ENCODE results near the gene BET1L.
"Not testable (repeated sequence)": the region's sequence is repeated elsewhere in the genome, so short reads cannot be mapped to it uniquely, and the experiment has no call there.

BET1L gene, protein sequence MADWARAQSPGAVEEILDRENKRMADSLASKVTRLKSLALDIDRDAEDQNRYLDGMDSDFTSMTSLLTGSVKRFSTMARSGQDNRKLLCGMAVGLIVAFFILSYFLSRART

DNA sequence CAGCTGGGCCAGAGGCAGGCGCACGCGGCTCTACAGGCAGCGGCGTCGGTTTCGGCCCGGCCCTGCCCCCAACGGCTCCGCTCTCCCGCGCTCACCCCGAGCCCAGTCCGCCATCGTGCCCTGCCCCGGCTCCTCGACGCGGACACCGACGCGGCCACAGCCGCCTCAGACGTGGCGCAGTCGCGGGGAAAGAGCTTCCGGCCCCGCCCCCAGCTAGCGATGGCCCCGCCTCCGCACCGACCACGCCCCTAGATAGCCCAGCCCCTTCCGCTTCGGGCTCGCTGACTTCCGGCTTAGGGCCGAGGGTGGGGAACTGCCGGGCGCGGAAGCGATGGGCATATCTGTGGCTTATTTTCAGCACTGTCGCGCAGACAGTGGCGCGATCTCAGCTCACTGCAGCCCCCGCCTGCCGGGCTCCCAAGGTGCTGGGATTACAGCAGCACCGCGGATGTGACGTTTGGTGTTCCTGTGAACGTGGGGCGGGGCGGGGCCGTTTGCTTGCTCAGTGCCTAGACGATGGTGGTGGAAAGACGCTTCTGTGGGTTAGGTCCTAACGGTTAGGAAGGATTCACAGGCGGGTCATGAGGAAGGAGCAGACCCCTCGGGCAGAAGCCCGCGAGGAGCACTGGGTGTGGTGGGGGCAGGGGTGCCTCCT, at the start of gene BET1L, which contains the start of gene RIC8A:
TSS of gene BET1L (minus strand) at position 192 of the 655 bp plus-strand sequence. CDS start at position 114, 78 bp downstream.
TSS of gene RIC8A (plus strand) at position 501 of the 655 bp plus-strand sequence. CDS start 1,147 bp downstream, outside the sequence.
- peak; percentile 99 for DNase-seq

DNA sequence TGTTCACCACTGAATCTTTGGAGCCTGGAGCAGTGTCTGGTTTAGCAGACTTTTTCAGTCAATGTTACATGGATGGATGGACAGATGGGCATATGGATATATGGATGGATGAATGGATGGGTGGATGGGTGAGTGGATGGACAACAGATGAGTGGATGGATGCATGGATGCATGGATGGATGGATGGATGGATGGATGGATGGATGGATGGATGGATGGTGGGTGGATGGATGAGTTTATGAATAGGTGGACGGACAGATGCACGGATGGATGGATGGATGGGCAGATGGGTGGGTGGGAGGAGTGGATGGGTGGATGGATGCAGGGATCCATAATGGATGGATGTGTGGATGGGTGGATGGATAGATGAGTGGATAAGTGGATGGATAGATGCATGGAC, 48.6 kb upstream of the BET1L start:
- no peak for DNase-seq

DNA sequence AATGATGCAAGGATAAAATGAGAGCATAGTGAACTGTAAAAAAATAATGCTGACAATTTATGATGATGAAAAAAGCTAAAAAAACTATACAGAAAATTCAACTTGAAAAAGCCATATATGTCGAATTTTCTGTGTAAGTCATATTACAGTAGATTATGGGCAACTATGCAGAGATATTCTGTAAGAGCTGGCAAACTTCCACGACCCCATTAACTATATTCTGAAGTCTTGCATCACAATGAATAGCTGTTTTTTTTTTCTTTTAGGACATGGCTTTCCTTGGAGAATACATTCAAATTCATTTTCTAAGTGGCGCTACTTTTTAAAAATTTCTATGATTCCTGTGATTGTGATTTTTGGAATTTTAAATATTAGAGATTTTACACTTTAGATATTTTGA, 48.0 kb upstream of the BET1L start:
- DNase-seq, result no peak

DNA sequence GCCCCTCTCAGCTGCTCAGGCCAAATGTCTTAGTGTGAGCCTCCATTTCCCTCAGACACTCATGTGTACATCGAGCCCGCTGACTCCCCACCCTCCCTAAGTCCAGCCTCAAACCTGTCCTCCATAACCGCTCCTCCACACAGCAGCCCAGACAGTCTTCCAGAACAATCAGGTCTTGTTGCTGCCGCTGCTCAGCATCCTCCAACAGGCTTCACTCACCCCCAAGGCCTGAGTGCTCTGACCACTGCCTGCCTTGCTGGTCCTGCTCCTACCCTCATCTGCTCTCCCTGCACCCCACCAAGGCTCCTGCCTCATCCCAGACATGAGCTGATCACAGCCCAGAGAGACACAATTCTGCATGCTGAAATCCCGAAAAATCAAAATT, 46.7 kb upstream of the BET1L start:
- DNase-seq, result no peak

DNA sequence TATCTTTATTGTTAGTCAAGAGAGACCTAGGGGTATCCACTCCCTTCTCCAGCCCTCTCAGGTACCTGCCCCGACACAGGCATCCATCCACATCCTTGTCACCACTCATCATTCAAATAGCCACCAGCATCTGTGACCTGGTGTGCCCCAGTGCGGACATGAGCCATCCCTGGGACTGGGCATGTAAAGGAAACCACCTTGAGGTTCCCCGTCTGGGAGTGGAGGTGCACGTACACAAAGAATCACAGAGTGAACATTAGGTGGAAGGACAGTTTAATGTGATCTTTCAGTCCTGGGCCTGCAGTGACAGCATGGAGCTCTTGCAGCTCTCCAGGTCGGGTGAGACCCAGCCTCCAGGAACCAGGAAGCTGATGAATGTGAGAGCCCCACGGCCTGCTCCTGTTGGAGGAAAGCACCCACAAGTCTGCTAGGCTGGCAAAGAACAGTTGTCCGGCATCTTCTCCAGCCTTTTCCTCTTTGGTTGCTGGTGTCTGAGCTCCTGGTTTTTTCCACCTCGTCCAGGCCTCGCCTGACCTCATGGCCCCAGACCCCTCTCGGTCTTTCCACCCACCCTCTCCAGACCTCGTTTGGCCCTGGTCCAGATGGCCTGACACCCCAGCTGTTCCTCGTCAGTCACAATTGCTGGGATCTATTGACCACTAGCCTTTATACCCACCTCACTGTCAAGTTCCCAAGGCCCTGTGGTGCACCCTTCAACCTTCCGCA, 46.1 kb upstream of the BET1L start:
- no peak for DNase-seq

DNA sequence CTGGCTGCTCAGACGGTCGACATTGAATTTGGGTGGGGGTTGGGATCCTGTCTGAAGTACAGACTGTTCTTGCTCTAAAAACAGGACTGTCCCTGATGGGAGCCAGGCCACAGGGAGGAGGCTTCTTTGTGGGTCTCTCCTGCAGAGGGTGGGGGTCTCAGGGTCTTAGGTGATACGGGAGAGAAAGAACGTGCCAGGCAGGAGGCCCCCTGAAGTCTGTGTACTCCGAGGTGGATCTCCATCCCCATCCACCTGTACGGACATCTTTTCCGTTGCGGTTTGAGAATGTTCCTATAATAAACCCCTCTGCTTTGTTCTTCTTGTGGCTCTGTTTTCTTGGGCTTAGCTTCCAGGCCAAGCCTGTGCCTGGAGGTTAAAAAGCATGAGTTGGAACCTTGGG, 45.5 kb upstream of the BET1L start:
- DNase-seq, result no peak

DNA sequence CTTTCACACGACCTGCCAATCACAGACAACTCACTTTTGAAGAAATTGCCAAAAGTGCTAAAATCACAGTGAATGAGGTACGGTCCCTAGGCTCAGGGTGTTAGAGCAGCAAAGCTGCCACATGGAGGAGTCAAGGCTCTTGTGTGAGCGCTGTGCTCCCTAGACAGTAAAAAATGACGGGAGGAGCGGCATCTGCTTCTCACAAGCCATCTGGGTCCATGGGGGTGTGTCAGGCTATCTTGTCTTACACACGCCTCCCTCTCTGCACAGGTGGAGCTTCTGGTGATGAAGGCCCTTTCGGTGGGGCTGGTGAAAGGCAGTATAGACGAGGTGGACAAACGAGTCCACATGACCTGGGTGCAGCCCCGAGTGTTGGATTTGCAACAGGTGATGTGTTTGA, 44.4 kb upstream of the BET1L start:
- no peak for DNase-seq

DNA sequence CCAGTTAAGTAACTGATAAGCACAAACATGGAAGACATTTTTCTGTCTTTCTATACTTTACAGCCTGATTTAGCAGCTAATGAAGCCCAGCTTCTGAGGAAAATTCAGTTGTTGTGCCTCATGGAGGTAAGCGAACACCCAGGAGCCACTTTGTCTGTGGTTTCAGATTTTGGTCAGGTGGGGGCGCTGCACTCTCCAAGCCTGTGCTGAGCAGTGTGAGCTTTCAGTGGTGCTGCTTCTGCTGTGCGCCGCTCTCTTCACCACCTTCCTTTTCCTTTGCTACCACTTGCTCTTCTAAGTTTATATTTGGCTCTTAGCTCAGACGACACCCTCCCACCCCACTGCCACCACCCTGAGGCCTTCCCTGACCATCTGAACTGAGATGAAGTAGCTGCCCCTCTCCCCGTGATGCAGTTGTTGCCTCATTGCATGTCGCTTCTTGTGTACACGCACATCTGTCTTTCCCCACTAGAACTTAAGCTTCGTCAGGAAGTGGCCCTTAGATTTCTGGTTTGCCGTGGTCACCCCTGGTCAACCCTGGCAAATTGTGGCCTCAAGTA, 43.6 kb upstream of the BET1L start:
- DNase-seq, result peak; percentile 79

DNA sequence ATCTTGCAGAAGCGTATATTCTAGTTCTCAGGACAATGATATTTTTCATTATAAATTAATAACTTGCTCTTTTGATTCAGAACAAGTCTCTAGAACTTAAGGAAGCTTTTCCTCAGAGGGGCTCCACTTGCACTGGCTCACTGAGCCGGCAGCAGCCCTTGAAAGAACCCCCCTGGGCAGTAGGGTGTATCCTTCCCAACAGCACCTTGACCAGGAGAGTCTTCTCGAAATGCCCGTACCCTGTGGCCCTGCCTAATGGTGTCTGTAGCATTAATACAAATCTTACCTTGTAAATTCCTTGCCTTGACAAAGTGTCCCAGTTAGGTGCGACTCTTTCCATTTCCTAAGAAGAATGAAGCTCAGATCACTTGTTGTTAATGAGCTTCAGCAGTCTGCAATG, 43.1 kb upstream of the BET1L start:
- DNase-seq, result no peak

DNA sequence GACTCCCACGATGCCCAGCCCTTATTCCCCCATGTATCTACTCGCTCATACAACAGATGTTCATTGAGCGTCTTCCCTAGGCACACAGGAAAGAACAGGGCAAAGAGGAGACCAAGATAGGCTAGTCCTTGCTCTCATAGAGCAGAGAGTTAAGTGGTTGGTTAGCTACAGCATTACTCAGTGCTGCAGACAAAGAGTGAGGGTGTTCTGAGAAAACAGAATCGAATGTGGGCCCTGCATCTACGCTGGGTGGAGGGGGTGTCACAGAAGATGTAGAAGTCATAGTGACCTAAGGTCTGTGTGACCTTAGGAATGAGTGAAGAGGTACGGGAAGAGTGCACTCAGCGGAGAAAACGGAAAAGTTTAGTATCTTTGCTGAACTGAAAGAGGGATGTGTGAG, 41.9 kb upstream of the BET1L start:
- no peak for DNase-seq

DNA sequence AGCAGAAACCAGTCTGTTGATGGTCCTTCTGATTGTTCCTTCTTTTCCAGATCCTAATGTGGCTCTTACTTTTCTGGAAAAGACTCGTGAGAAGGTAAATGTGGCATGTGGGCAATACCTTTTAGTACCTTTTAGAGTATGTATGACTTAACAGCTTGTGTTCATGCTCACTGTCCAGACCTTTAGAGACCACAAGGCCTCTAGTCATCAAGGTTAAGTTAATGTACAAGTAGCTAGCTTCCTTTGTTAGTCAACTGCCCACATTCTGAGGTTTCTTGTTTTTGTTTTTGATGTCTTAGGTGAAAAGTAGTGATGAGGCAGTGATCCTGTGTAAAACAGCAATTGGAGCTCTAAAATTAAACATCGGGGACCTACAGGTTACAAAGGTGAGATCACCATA, 37.2 kb upstream of the BET1L start:
- DNase-seq, result no peak

DNA sequence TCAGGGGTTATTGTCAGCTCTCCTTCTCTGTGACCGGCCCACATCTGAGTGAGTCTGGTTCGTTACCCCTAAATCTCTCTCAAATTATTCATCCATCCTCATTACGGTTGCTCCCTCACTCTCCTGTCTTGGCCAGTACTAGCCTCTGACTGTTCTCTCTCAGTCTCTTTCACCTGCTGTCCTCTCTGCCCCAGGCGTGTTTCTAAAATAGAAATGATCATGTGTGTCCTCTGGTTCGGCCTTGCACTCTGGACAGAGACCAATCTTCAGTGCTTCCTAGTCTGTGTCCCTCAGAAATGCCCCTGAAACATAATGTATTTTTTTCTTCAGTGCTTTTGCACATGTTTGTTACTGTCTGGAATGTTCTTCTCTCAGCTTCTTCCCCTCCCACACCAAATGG, 34.4 kb upstream of the BET1L start:
- DNase-seq, result no peak

DNA sequence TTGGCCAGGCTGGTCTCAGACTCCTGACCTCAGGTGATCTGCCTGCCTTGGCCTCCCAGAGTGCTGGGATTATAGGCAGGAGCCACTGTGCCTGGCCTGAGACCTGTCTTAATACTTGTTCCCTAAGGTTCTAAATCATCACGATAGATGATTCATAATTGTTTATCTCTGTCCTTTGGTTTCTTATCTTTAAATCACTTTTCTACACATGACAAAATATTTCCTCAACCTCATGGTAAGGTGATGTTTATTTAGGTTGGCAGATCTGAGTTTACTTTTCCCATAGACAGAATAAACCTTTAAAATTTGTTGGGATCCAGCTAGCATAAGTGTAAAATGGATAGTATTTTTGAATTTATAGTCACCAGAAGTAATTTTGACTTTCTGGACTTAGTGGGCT, 33.1 kb upstream of the BET1L start:
- DNase-seq, result no peak

DNA sequence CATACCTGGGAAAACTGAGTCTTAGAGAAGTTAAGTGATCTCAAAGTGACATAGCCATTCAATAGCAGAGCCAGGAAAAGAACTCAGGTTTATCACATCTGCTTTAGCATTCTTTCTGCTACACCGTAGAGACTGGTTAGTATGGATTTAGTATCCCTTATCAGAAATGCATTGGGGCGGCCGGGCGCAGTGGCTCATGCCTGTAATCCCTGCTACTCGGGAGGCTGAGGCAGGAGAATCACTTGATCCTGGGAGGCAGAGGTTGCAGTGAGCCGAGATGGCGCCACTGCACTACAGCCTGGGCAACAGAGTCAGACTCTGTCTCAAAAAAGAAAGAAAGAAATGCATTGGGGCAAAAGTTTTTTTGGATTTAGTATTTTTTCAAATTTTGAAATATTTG, 31.1 kb upstream of the BET1L start:
- not testable (repeated sequence) for DNase-seq

DNA sequence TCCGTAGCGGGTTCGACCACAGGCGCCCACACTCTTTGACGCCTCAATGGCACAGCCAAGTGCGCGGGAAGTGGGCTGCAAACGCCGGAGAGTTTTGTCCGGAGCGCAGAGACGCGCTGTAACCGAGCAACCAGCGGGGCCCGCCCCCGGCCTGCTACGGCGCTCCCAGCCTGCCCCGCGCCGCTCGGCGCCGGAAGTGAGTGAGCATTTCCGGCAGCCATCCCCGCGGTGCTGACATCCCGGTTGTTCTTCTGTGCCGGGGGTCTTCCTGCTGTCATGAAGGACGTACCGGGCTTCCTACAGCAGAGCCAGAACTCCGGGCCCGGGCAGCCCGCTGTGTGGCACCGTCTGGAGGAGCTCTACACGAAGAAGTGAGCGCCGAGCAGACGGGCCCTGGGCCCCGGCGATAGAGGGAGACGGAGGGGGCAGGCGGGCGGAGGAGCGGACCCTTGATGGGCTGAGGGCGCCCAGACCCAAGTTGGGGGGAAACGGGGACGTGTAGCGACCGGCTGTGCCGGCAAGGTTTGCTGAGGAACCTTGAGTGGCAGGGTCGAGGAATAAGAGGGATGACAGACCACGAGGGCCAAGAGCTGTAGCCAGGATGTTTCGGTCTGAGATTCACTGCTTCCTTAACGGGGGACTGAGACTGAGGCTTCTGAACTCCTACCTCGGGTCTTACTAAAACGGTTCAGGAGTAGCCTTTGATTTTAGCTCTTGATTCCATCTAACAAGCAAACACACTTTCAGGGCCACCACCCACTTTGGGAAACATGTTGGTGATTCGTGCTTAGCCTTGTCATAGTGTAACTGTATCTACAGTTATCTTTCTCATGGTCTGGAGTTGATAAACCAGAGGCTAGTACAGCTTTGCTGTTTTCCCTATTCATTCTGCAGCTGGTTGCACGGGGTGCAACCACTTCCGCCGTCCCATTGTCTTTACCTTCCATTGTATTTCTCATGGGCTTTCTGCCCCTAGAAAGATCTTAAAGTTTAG, 29.9 kb upstream of the BET1L start, which contains the start of gene PSMD13:
TSS of gene PSMD13 (plus strand) at position 203 of the 994 bp plus-strand sequence. CDS start at position 277, 74 bp downstream.
- peak; percentile 94 for DNase-seq

DNA sequence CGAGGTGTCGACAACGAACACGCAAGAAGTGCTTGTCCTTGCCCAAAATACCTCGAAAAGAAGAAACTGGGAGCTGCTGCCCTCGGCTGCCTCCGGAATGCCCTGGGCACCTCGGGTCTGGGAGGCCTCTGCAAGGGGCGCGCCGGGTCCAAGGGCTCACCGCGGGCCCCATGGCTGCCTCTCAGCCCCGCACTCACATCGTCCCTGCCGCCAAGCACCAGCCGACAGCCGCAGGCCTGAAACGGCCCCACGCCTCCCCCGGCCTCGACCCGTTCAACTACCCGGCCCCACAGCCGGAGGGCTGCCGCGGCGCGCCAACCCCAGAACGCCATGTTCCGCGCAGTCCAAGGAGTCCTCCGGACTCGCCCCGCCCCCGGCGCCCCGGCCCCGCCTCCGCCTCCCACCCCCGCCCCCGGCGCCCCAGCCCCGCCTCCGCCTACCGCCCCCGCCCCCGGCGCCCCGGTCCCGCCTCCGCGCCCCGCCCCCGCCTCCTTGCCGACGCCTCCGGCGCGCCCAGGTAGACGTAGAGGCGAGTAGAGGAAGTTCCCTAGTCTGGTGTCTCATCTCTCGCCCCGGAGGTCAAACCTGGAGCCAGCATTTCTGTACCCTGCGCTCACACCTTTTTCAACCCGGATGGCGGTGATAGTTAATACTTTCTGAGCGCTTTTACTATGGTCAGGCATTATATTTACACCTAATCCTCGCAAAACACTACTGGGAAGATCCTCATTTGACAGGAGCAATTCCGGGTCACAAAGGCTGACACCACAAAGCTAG, 29.0 kb upstream of the BET1L start, which contains the start of gene SIRT3:
TSS of gene SIRT3 (minus strand) at position 346 of the 777 bp plus-strand sequence. CDS start at position 332, 14 bp downstream.
- DNase-seq, result peak; percentile 83

DNA sequence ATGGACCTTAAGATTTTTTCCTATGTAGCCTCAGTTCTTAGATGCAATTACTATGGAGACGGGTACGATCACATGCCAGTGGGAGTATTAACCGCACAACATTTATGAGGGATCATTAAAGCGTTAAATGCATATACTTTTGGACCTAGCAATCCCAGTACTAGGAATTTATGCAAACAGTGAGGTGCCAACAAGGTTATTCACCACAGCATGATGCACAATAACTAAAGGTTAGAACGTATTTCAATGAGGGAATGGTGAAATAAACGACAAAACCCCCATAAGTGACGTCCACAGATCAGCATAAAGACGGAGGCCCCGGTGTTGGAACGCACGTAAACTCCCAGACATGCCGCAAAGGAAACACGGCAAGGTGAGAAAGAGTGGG, 28.4 kb upstream of the BET1L start:
- DNase-seq, result peak; percentile 82

DNA sequence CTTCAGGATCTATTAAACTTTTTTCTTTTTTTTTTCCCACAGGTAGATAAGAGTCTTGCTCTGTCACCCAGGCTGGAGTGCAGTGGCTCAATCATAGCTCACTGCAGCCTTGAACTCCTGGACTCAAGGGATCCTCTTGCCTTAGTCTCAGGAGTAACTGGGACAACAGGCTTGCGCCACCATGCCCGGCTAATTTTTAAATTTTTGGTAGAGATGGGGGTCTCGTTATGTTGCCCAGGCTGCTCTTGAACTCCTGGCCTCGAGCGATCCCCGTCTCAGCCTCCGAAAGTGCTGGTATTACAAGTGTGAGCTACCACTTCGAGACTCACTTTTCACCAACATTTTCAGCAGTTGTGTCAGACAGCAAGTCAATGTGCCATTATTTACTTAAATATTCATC, 28.0 kb upstream of the BET1L start:
- no peak for DNase-seq

DNA sequence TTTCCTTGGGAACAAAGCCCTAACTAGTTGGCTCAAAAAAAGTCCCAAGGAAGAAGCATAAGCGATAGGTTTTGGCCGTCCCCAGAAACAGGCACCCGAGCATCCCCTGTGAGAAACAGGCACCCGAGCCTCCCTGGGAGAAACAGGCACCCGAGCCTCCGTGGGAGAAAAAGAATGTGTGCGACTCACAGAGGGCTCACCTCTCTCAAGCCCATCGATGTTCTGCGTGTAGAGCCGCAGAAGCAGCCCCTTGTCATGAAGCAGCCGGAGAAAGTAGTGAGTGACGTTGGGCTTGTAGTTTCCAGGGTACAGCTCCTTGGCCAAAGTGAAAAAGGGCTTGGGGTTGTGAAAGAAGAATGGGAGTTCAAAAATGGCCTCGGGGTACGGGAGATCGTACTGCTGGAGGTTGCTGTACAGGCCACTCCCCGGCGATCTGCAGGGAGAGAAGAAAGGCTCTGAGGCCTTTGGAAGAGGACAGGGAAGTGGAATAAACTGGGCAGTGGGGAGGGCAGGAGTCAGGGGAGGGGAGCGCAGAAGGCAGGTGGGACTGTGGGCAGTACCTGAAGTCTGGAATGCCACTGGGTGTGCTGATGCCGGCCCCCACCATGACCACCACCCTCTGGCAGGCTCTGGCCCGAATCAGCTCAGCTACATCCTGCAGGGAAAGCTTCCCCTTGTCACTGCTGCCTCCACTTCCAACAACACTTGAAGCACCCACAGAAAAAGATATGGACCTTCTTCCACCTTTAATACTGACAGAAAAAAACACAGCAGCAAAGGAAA, 25.8 kb upstream of the BET1L start:
- no peak for DNase-seq

DNA sequence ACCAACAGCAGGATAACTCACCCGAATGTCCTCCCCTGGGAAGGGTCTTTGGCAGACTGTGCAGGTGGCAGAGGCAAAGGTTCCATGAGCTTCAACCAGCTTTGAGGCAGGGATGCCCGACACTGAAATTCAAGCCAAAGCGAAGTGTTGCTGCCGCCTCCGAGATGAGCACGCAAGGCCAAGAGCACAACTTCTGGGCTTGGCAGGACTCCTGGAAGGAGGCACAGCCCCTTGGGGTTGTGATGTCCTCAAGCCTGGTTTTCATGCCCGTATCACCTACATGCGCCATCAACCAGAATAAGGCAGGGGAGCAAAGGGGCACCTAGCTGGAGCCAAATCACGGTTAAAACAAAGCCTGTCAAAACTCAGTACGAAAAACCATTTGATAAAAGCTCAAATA, 23.2 kb upstream of the BET1L start:
- no peak for DNase-seq

Data from stimulated activated CD4-positive, alpha-beta T cell treated with anti-CD3 and anti-CD28 coated beads, Interleukin-15, amount 100 ng/mL, for 24 hours (primary cell).